Measurements from ENCODE around the gene ERCC1. TPM values are rescaled to one million over a fixed set of nuclear protein-coding genes. Genes with fewer than 3 reads are reported as not detected.
A peak's percentile ranks its signal among the peaks of the same experiment; 100 is the strongest.

Gene ERCC1
- polyA plus RNA-seq, 1 donor from 2014 or later: 50.2 TPM

GRCh38 chr19:45395821-45396617 lies 27.7 kb downstream of the ERCC1 start:
- H3K27ac Mint-ChIP-seq: no peak overlapping the region
- H3K4me3 Mint-ChIP-seq: peak overlapping the region in 1 of 4 donors; percentile 27
- H3K36me3 Mint-ChIP-seq: no peaks in the 10 kb centered on the region
- peaks cover 0 to 7% (median 4%) of the 10 kb centered on the region in 3 donors for H3K4me1 Mint-ChIP-seq
- peaks cover 28% of the 10 kb centered on the region for H3K27me3 Mint-ChIP-seq
- no peaks in the 10 kb centered on the region for H3K9me3 Mint-ChIP-seq

GRCh38 chr19:45391871-45392665 lies 31.6 kb downstream of the ERCC1 start:
- H3K27me3 Mint-ChIP-seq: peaks cover 8% of the 10 kb centered on the region
- no peak overlapping the region for H3K4me3 Mint-ChIP-seq
- H3K36me3 Mint-ChIP-seq: peaks cover 2% of the 10 kb centered on the region
- no peaks in the 10 kb centered on the region for H3K4me1 Mint-ChIP-seq
- no peaks in the 10 kb centered on the region for H3K9me3 Mint-ChIP-seq
- no peak overlapping the region for H3K27ac Mint-ChIP-seq

- Mint-ChIP-seq H3K27me3 (peaks cover 5% of the 10 kb centered on the region), H3K27ac (no peak overlapping the region), H3K36me3 (peaks cover 2% of the 10 kb centered on the region), H3K9me3 (no peaks in the 10 kb centered on the region), H3K4me3 (no peak overlapping the region), H3K4me1 (no peaks in the 10 kb centered on the region)
Observed at GRCh38 chr19:45391346-45391745, 32.4 kb downstream of the ERCC1 start.

- peak overlapping the region in 1 of 4 donors; percentile 28 for H3K4me3 Mint-ChIP-seq
- H3K27ac Mint-ChIP-seq: no peak overlapping the region
Observed at GRCh38 chr19:45385392-45386221, 38.1 kb downstream of the ERCC1 start.

GRCh38 chr19:45382426-45382825 lies 41.3 kb downstream of the ERCC1 start:
- no peaks in the 10 kb centered on the region for H3K9me3 Mint-ChIP-seq
- H3K27me3 Mint-ChIP-seq: peaks cover 15% of the 10 kb centered on the region
- no peaks in the 10 kb centered on the region for H3K36me3 Mint-ChIP-seq
- no peaks in the 10 kb centered on the region for H3K4me1 Mint-ChIP-seq
- no peak overlapping the region for H3K27ac Mint-ChIP-seq
- H3K4me3 Mint-ChIP-seq: no peak overlapping the region

More at GRCh38 chr19:45385392-45386221, 38.1 kb downstream of the ERCC1 start:
- Mint-ChIP-seq H3K27me3 (peaks cover 19% of the 10 kb centered on the region), H3K4me1 (no peaks in the 10 kb centered on the region), H3K36me3 (peaks cover 2% of the 10 kb centered on the region), H3K9me3 (no peaks in the 10 kb centered on the region)

GRCh38 chr19:45380107-45380506 lies 43.6 kb downstream of the ERCC1 start:
- H3K4me1 Mint-ChIP-seq: peaks cover 0 to 2% (median 0%) of the 10 kb centered on the region in 3 donors
- H3K4me3 Mint-ChIP-seq: no peak overlapping the region
- peaks cover 6% of the 10 kb centered on the region for H3K27me3 Mint-ChIP-seq
- H3K36me3 Mint-ChIP-seq: no peaks in the 10 kb centered on the region
- no peak overlapping the region for H3K27ac Mint-ChIP-seq
- H3K9me3 Mint-ChIP-seq: no peaks in the 10 kb centered on the region

GRCh38 chr19:45376045-45376724 lies 47.5 kb downstream of the ERCC1 start:
- Mint-ChIP-seq H3K27ac (peak overlapping the region in 1 of 3 donors; percentile 73), H3K4me1 (peaks cover 0 to 2% (median 0%) of the 10 kb centered on the region in 3 donors), H3K4me3 (no peak overlapping the region), H3K27me3 (no peaks in the 10 kb centered on the region), H3K9me3 (no peaks in the 10 kb centered on the region), H3K36me3 (no peaks in the 10 kb centered on the region)

GRCh38 chr19:45370410-45371204 lies 53.1 kb downstream of the ERCC1 start, which contains the start of gene ERCC2:
Gene ERCC2, minus strand, starts transcription at chr19:45370573. Its CDS starts 33 bp downstream, at chr19:45370540.
- peaks cover 2% of the 10 kb centered on the region for H3K36me3 Mint-ChIP-seq
- no peaks in the 10 kb centered on the region for H3K27me3 Mint-ChIP-seq
- peak within 1 kb of the TSS; percentile 77 to 97 (median 95) for H3K4me3 Mint-ChIP-seq
- peak within 1 kb of the TSS; percentile 41 to 98 (median 97) for H3K27ac Mint-ChIP-seq
- H3K4me1 Mint-ChIP-seq: peaks cover 0 to 6% (median 5%) of the 10 kb centered on the region in 3 donors
- no peaks in the 10 kb centered on the region for H3K9me3 Mint-ChIP-seq

GRCh38 chr19:45368737-45369340 lies 54.9 kb downstream of the ERCC1 start:
- Mint-ChIP-seq H3K27me3 (no peaks in the 10 kb centered on the region), H3K27ac (no peak overlapping the region), H3K9me3 (no peaks in the 10 kb centered on the region), H3K4me3 (peak overlapping the region in 3 of 4 donors; percentile 71 to 79 (median 72)), H3K4me1 (peaks cover 0 to 6% (median 5%) of the 10 kb centered on the region in 3 donors), H3K36me3 (peaks cover 2% of the 10 kb centered on the region)

- H3K27ac Mint-ChIP-seq: no peak overlapping the region
- H3K4me1 Mint-ChIP-seq: peaks cover 0 to 6% (median 5%) of the 10 kb centered on the region in 3 donors
- peaks cover 2% of the 10 kb centered on the region for H3K36me3 Mint-ChIP-seq
- no peaks in the 10 kb centered on the region for H3K9me3 Mint-ChIP-seq
- H3K27me3 Mint-ChIP-seq: no peaks in the 10 kb centered on the region
- H3K4me3 Mint-ChIP-seq: peak overlapping the region; percentile 1 to 82 (median 52)
Observed at GRCh38 chr19:45368127-45368526, 55.6 kb downstream of the ERCC1 start.

- Mint-ChIP-seq H3K27ac (no peak overlapping the region), H3K36me3 (peaks cover 7% of the 10 kb centered on the region), H3K4me3 (no peak overlapping the region), H3K9me3 (no peaks in the 10 kb centered on the region), H3K27me3 (no peaks in the 10 kb centered on the region), H3K4me1 (peaks cover 0 to 3% (median 2%) of the 10 kb centered on the region in 3 donors)
Observed at GRCh38 chr19:45364696-45365095, 59.0 kb downstream of the ERCC1 start.

GRCh38 chr19:45363861-45364459 lies 59.8 kb downstream of the ERCC1 start:
- Mint-ChIP-seq H3K27me3 (no peaks in the 10 kb centered on the region), H3K4me1 (peaks cover 0 to 1% (median under 1%) of the 10 kb centered on the region in 3 donors), H3K36me3 (peaks cover 8% of the 10 kb centered on the region), H3K9me3 (no peaks in the 10 kb centered on the region), H3K4me3 (no peak overlapping the region), H3K27ac (no peak overlapping the region)

- Mint-ChIP-seq H3K9me3 (no peaks in the 10 kb centered on the region), H3K36me3 (peaks cover 14% of the 10 kb centered on the region), H3K27ac (no peak overlapping the region), H3K4me1 (no peaks in the 10 kb centered on the region), H3K4me3 (no peak overlapping the region), H3K27me3 (no peaks in the 10 kb centered on the region)
Observed at GRCh38 chr19:45362291-45362690, 61.4 kb downstream of the ERCC1 start.

Measured in IgD-negative memory B cell (primary cell).